ENCODE data around the gene FNDC3B.

The FNDC3B gene

GRCh38 chr3:172334671-172335207 is 295.4 kb downstream of the FNDC3B start:
- no CpG with 5 or more reads among the region's 7 CpGs for WGBS, 2 donors (ENCODE audit: extremely low coverage in 2 of 2, insufficient read length in 2 of 2, insufficient replicate concordance in 1 of 2)
- Histone ChIP-seq H2BK5ac (ENCODE audit: low read length) (no peak overlapping the region), H3K9ac (ENCODE audit: low read depth, low read length, poor library complexity) (no peak overlapping the region), H2AK5ac (ENCODE audit: low read depth, low read length) (no peak overlapping the region), H3K4me2 (ENCODE audit: insufficient read depth, low read length, poor library complexity, severe bottlenecking) (no peak overlapping the region), H3K14ac (ENCODE audit: low read length) (no peak overlapping the region), H2AFZ (ENCODE audit: low read length) (no peak overlapping the region), H3K9me3 (replicated peaks in 1 of 2; ENCODE audit: control insufficient read depth in 2 of 2, insufficient read depth in 1 of 2, low read depth in 1 of 2, low read length in 2 of 2) (no peaks in the 10 kb centered on the region), H3K4me3 (ENCODE audit: low read length in 2 of 2) (no peak overlapping the region), H2BK120ac (ENCODE audit: low read depth, low read length) (no peak overlapping the region), H2BK12ac (ENCODE audit: low read length) (no peak overlapping the region), H3K23ac (ENCODE audit: low read depth, low read length, poor library complexity) (no peak overlapping the region), H3K79me1 (ENCODE audit: low read depth, low read length) (no peaks in the 10 kb centered on the region), H3K36me3 (replicated peaks in 1 of 2; ENCODE audit: control insufficient read depth in 2 of 2, insufficient read depth in 2 of 2, low read length in 2 of 2) (peaks cover 14 to 92% of the 10 kb centered on the region in 2 donors), H3K27me3 (ENCODE audit: control insufficient read depth in 3 of 3, insufficient read depth in 3 of 3, low read depth in 1 of 3, low read length in 3 of 3) (peaks cover 0 to 2% (median 0%) of the 10 kb centered on the region in 3 experiments), H3K27ac (replicated peaks; ENCODE audit: low read length) (no peak overlapping the region), H2BK15ac (ENCODE audit: low read length) (no peak overlapping the region), H3K4me1 (ENCODE audit: control insufficient read depth in 2 of 2, insufficient read depth in 1 of 2, low read depth in 1 of 2, low read length in 2 of 2) (no peaks in the 10 kb centered on the region), H3K4ac (ENCODE audit: low read length) (no peak overlapping the region), H3K18ac (ENCODE audit: low read length) (no peak overlapping the region), H4K8ac (ENCODE audit: low read depth, low read length) (no peak overlapping the region), H4K91ac (ENCODE audit: low read depth, low read length, poor library complexity) (no peak overlapping the region)
- no peak for DNase-seq (ENCODE audit: low spot score)

DNA sequence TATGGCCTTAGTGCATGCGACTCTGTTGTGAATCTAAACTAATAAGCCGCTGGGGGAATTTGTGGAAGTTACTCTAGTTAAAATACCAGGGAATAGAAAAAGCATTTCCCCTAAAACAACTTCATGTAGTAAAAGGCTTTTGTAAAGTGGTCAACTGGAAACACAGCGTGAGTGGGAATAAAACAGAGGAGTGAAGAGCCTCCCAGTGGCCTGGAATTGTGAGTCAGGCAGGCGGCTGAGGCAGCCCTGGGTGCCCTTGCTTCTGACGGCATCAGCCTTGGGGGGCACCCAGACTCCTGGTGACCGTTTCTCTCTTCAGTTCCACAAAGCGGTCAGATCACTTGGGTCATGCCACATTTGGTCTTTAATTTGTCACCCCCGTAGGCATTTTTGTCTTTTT is 300.5 kb downstream of the FNDC3B start:
- no peak overlapping the region for H2BK15ac ChIP-seq (ENCODE audit: low read length)
- no peak overlapping the region for H4K8ac ChIP-seq (ENCODE audit: low read depth, low read length)
- H3K23ac ChIP-seq (ENCODE audit: low read depth, low read length, poor library complexity): no peak overlapping the region
- H3K4me3 ChIP-seq (ENCODE audit: low read length in 2 of 2): no peak overlapping the region
- H2BK120ac ChIP-seq (ENCODE audit: low read depth, low read length): no peak overlapping the region
- H2AK5ac ChIP-seq (ENCODE audit: low read depth, low read length): no peak overlapping the region
- no peak for DNase-seq (ENCODE audit: low spot score)
- H2BK12ac ChIP-seq (ENCODE audit: low read length): no peak overlapping the region
- H3K4me1 ChIP-seq (ENCODE audit: control insufficient read depth in 2 of 2, insufficient read depth in 1 of 2, low read depth in 1 of 2, low read length in 2 of 2): no peaks in the 10 kb centered on the region
- no peaks in the 10 kb centered on the region for H3K9me3 ChIP-seq (replicated peaks in 1 of 2; ENCODE audit: control insufficient read depth in 2 of 2, insufficient read depth in 1 of 2, low read depth in 1 of 2, low read length in 2 of 2)
- H3K9ac ChIP-seq (ENCODE audit: low read depth, low read length, poor library complexity): no peak overlapping the region
- peaks cover 19 to 93% of the 10 kb centered on the region in 2 donors for H3K36me3 ChIP-seq (replicated peaks in 1 of 2; ENCODE audit: control insufficient read depth in 2 of 2, insufficient read depth in 2 of 2, low read length in 2 of 2)
- H3K27me3 ChIP-seq (ENCODE audit: control insufficient read depth in 3 of 3, insufficient read depth in 3 of 3, low read depth in 1 of 3, low read length in 3 of 3): no peaks in the 10 kb centered on the region
- H3K4me2 ChIP-seq (ENCODE audit: insufficient read depth, low read length, poor library complexity, severe bottlenecking): no peak overlapping the region
- H2BK5ac ChIP-seq (ENCODE audit: low read length): no peak overlapping the region
- no peak overlapping the region for H3K14ac ChIP-seq (ENCODE audit: low read length)
- H3K27ac ChIP-seq (replicated peaks; ENCODE audit: low read length): no peak overlapping the region
- H4K91ac ChIP-seq (ENCODE audit: low read depth, low read length, poor library complexity): no peak overlapping the region
- no peak overlapping the region for H3K4ac ChIP-seq (ENCODE audit: low read length)
- H3K18ac ChIP-seq (ENCODE audit: low read length): no peak overlapping the region
- H3K79me1 ChIP-seq (ENCODE audit: low read depth, low read length): peaks cover 1% of the 10 kb centered on the region
- no peak overlapping the region for H2AFZ ChIP-seq (ENCODE audit: low read length)
- no CpG with 5 or more reads among the region's 8 CpGs for WGBS, 2 donors (ENCODE audit: extremely low coverage in 2 of 2, insufficient read length in 2 of 2, insufficient replicate concordance in 1 of 2)

DNA sequence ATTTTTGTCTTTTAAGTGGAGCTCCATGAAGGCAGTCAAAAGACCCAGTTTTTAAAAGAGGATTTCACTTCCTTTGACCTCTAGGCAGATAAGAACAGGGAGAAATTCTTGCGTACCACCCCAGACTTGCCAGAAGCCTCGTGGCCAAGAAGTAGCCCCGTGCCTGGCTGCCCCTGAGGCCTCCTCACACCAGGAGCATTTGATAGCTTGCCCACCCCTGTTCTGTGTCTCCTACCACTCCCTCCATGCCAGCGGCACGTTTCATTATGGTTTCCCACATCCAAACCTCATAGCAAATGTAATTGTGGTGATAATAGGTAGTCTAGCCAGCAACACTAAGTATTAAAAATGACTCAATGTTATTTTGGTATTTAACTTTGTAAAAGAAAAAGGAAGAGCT is 301.2 kb downstream of the FNDC3B start:
- H3K9me3 ChIP-seq (replicated peaks in 1 of 2; ENCODE audit: control insufficient read depth in 2 of 2, insufficient read depth in 1 of 2, low read depth in 1 of 2, low read length in 2 of 2): no peaks in the 10 kb centered on the region
- DNase-seq (ENCODE audit: low spot score): no peak
- H3K4me3 ChIP-seq (ENCODE audit: low read length in 2 of 2): no peak overlapping the region
- no peak overlapping the region for H3K9ac ChIP-seq (ENCODE audit: low read depth, low read length, poor library complexity)
- H3K18ac ChIP-seq (ENCODE audit: low read length): peak overlapping the region; percentile 11
- no peak overlapping the region for H3K23ac ChIP-seq (ENCODE audit: low read depth, low read length, poor library complexity)
- H3K27me3 ChIP-seq (ENCODE audit: control insufficient read depth in 3 of 3, insufficient read depth in 3 of 3, low read depth in 1 of 3, low read length in 3 of 3): no peaks in the 10 kb centered on the region
- no peak overlapping the region for H2BK120ac ChIP-seq (ENCODE audit: low read depth, low read length)
- H3K79me1 ChIP-seq (ENCODE audit: low read depth, low read length): peaks cover 1% of the 10 kb centered on the region
- no peak overlapping the region for H2BK15ac ChIP-seq (ENCODE audit: low read length)
- peaks cover 24 to 93% of the 10 kb centered on the region in 2 donors for H3K36me3 ChIP-seq (replicated peaks in 1 of 2; ENCODE audit: control insufficient read depth in 2 of 2, insufficient read depth in 2 of 2, low read length in 2 of 2)
- no peak overlapping the region for H2BK12ac ChIP-seq (ENCODE audit: low read length)
- H3K4me2 ChIP-seq (ENCODE audit: insufficient read depth, low read length, poor library complexity, severe bottlenecking): no peak overlapping the region
- H3K14ac ChIP-seq (ENCODE audit: low read length): no peak overlapping the region
- H2BK5ac ChIP-seq (ENCODE audit: low read length): no peak overlapping the region
- H3K4me1 ChIP-seq (ENCODE audit: control insufficient read depth in 2 of 2, insufficient read depth in 1 of 2, low read depth in 1 of 2, low read length in 2 of 2): no peaks in the 10 kb centered on the region
- H2AK5ac ChIP-seq (ENCODE audit: low read depth, low read length): no peak overlapping the region
- WGBS, 2 donors (ENCODE audit: extremely low coverage in 2 of 2, insufficient read length in 2 of 2, insufficient replicate concordance in 1 of 2): no CpG with 5 or more reads among the region's 5 CpGs
- no peak overlapping the region for H4K91ac ChIP-seq (ENCODE audit: low read depth, low read length, poor library complexity)
- no peak overlapping the region for H3K27ac ChIP-seq (replicated peaks; ENCODE audit: low read length)
- no peak overlapping the region for H4K8ac ChIP-seq (ENCODE audit: low read depth, low read length)
- H3K4ac ChIP-seq (ENCODE audit: low read length): no peak overlapping the region
- no peak overlapping the region for H2AFZ ChIP-seq (ENCODE audit: low read length)

DNA sequence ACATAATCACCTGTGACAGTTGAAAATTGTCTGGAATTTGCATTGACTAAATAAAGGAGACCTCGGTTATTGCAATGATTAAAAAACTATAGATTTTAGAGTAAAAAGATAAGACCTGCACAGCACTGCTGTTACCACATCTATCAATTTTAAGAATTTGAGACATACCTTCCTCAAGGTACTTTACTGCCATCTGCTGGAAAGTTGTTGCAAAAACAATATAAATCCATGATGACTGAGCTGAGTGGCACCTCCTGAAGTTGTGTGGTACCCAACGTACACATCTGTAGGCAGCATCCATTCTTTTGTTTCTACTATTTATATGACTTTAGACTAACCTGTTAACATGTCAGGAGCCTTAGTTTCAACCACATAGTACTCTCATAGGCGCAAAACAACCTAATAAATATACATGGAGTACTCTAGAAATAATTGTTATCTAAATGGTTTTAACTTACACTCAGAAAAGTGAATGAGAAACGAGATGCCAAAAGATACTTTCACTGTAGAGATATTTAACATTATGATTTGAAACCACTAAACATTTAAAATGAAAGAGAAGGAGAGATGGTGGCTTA is 302.2 kb downstream of the FNDC3B start:
- Histone ChIP-seq H3K9me3 (replicated peaks in 1 of 2; ENCODE audit: control insufficient read depth in 2 of 2, insufficient read depth in 1 of 2, low read depth in 1 of 2, low read length in 2 of 2) (no peaks in the 10 kb centered on the region), H3K14ac (ENCODE audit: low read length) (no peak overlapping the region), H3K4me3 (ENCODE audit: low read length in 2 of 2) (no peak overlapping the region), H2BK120ac (ENCODE audit: low read depth, low read length) (no peak overlapping the region), H3K79me1 (ENCODE audit: low read depth, low read length) (peaks cover 1% of the 10 kb centered on the region), H4K91ac (ENCODE audit: low read depth, low read length, poor library complexity) (no peak overlapping the region), H3K4me2 (ENCODE audit: insufficient read depth, low read length, poor library complexity, severe bottlenecking) (no peak overlapping the region), H2AK5ac (ENCODE audit: low read depth, low read length) (no peak overlapping the region), H3K27me3 (ENCODE audit: control insufficient read depth in 3 of 3, insufficient read depth in 3 of 3, low read depth in 1 of 3, low read length in 3 of 3) (no peaks in the 10 kb centered on the region), H2BK5ac (ENCODE audit: low read length) (no peak overlapping the region), H3K9ac (ENCODE audit: low read depth, low read length, poor library complexity) (no peak overlapping the region), H3K4ac (ENCODE audit: low read length) (no peak overlapping the region), H4K8ac (ENCODE audit: low read depth, low read length) (no peak overlapping the region), H3K27ac (replicated peaks; ENCODE audit: low read length) (no peak overlapping the region), H3K18ac (ENCODE audit: low read length) (no peak overlapping the region), H2AFZ (ENCODE audit: low read length) (no peak overlapping the region), H3K36me3 (replicated peaks in 1 of 2; ENCODE audit: control insufficient read depth in 2 of 2, insufficient read depth in 2 of 2, low read length in 2 of 2) (peaks cover 25 to 93% of the 10 kb centered on the region in 2 donors), H3K23ac (ENCODE audit: low read depth, low read length, poor library complexity) (no peak overlapping the region), H2BK12ac (ENCODE audit: low read length) (no peak overlapping the region), H2BK15ac (ENCODE audit: low read length) (no peak overlapping the region), H3K4me1 (ENCODE audit: control insufficient read depth in 2 of 2, insufficient read depth in 1 of 2, low read depth in 1 of 2, low read length in 2 of 2) (no peaks in the 10 kb centered on the region)
- DNase-seq (ENCODE audit: low spot score): peak; percentile 29
- no CpG with 5 or more reads among the region's 4 CpGs for WGBS, 2 donors (ENCODE audit: extremely low coverage in 2 of 2, insufficient read length in 2 of 2, insufficient replicate concordance in 1 of 2)
